ENCODE data around the gene LRP2BP.
"Not testable (repeated sequence)": the region's sequence is repeated elsewhere in the genome, so short reads cannot be mapped to it uniquely, and the experiment has no call there.

LRP2BP gene

GRCh38 chr4:185322803-185323202, 72.9 kb downstream of the LRP2BP start:
- DNase-seq: no peak

- peak; percentile 75 for DNase-seq
Observed at GRCh38 chr4:185318679-185319078, 77.0 kb downstream of the LRP2BP start.

GRCh38 chr4:185317880-185318279, 77.8 kb downstream of the LRP2BP start:
- peak; percentile 15 for DNase-seq

- not testable (repeated sequence) for DNase-seq
Observed at GRCh38 chr4:185317462-185317861, 78.3 kb downstream of the LRP2BP start.

All from hematopoietic multipotent progenitor cell treated with erythropoietin and hydrocortisone succinate and interleukin-3 and kit ligand, for 6 days (in vitro differentiated cells).